HG02970 (cell line): ENCODE measurements around the gene GNPNAT1.

Experiments
- ATAC-seq: cut with Tn5 transposase; IDR thresholded peaks from one replicate; pipeline ENCODE4 v1.9.1; 2021; ENCODE audit warnings: mild to moderate bottlenecking, moderate library complexity, moderate number of reproducible peaks; ENCODE audit not compliant: unreplicated experiment, low FRiP score

Gene GNPNAT1

GRCh38 chr14:52791223-52792096, at the start of gene GNPNAT1:
GNPNAT1 (minus strand) TSS chr14:52791607; CDS start chr14:52784650, 6,957 bp downstream.
- ATAC-seq = peak; percentile 89

DNA sequence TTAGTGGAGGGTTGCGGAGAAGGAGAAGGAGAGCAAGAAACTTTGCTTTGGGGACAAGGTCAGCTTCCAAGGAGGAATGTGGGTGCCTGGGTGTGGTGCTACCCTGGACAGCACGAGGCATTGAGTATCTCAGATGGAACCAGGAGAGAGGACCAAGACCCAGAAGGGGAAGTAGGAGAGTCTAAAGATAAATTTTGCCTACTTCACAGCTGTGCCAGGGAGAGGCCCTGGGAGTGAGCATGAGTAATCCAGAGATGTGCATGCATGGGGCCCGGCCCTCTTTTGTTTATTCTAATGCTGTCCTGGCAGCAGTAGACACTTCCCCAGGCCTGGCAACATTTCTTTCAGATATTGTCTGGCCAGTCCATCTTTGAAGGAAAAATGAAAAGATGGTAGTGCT, 49.5 kb upstream of the GNPNAT1 start:
- no peak for ATAC-seq

- ATAC-seq = no peak
These were observed 46.0 kb upstream of the GNPNAT1 start for GRCh38 chr14:52837451-52837850.

DNA sequence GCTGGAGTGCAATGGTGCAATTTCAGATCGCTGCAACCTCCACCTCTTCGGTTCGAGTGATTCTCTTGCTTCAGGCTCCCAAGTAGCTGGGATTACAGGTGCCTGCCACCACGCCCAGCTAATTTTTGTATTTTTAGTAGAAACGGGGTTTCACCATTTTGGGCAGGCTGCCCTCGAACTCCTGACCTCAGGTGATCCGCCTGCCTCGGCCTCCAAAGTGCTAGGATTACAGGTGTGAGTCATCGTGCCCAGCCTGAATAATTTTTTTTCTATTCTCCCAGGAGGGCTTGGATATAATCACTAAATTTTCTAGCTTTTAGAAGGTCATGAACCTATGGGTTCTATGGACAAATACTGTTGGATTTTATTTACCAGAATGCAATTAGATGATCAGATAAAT, 44.7 kb upstream of the GNPNAT1 start:
- ATAC-seq = no peak

DNA sequence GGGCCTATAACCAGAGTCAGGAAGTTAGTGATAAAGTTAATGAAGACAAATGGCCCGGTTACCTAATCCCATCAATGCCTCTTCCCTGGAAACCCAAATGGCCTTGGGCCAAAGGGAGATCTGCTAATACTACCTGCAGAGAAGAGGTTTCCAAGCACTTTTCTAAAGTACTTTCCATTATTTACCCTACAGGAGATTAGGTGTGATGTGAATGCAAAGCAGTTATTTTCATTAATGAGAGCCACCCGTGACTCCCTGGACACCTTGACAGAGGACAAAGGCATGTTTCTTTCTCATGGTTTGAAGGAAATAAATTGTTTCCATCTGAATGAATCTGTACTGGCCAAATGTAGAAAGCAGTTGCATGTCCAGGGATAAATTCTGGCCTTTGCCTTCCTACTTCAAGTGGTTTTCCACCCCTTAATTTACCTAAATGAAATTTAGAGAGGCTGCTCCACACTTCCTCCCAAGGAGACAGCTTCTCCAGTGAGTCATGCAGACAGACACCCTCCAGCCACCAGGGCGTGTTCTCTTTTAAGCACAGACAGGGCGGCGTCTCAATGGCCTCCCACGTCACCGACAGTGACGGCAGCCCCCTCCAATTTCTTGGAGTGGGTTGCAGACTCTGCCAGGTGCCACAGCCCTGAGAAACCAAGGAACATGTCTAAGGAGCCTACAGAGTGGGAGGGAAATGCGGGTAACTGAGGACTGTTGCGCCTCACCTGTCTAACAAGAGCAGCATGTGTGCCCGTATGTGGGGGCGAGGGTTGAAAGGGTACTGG, 43.9 kb upstream of the GNPNAT1 start:
- ATAC-seq = no peak

DNA sequence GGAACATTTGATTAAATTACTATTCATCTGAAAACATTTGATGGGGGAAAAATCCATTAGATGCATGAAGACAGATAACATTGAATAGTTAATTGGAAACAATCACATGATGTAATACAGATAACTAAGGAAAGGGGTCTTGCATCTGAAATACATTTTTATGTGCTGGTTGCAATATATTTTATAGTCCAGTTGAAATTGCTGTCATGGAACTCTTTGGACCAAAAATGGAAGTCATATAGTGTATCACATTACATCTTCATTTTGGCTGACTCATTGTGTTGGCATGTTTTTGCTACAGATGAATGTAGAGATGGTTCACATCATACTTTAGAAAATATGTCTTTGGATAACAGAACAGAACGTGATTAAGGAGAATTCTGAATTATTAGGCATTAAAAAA, 43.0 kb upstream of the GNPNAT1 start:
- ATAC-seq = no peak

GRCh38 chr14:52833891-52834290, 42.5 kb upstream of the GNPNAT1 start:
- ATAC-seq = no peak

DNA sequence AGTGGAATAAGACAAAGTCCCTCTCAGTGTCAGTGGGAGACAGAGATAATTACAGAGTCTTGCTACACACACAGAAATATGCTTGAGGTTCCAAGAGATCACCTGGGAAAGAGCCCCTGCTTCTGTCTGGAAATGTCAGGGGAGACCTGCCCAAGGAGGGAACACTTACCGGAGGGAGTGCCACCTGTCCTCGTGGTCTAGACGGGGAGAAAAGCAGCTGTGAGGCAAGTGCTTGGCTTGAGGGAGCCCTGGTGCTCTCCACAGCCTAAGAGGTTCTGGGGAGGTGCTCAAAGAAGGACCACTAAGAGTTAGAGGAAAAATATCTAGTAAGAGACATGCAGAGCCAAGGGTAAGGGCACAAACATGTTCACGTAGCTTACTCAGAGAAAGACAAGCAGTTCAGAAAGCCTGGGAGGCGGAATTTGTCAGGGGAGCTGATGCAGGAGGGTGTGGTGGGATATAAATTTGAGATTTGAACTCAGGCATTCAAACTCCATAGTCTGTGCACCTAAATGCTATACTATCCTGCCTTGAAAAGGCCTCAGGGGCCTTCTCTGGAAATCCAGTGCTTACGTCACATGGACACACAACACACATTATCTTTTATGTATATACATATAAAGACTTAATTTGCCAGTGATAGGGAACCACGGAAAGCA, 38.2 kb upstream of the GNPNAT1 start:
- ATAC-seq = no peak

DNA sequence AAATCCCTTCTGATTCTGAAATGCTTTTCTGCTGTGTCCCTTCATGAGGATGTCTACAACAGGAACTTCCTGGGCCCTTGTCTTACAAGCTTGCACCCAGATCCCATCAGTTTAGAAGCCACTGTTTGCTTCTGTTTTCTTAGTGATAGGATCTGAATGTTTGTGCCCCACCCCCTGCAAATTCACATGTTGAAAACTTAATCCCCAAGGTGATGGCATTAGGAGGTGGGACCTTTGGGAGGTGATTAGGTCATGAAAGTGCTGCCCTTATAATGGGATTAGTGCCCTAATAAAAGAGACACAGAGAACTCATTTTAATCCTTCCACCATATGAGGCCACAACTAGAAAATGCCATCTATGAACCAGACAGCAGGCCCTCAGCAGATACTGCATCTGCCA, 36.0 kb upstream of the GNPNAT1 start:
- ATAC-seq = no peak

DNA sequence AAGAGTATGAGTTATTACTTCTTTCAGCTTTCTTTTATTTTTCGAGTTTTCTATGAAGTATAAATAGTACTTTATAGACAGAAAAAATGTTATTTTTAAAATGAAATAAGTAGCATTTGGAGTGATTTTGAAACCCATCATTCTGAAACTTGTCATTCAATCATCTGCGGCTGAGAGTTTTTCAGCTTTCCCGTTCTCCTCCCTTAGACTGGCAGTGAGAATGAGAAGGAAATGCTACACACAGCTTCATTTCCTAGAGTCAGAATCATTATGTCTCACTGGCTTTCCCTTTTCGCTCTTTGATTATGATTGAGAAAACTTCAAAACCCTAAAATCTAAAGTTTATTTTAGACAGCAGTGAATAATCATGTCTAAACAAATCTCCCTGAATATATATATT, 33.7 kb upstream of the GNPNAT1 start:
- no peak for ATAC-seq

GRCh38 chr14:52824462-52824861, 33.1 kb upstream of the GNPNAT1 start:
- ATAC-seq = no peak

- no peak for ATAC-seq
These were observed 30.4 kb upstream of the GNPNAT1 start for GRCh38 chr14:52821805-52822250.

DNA sequence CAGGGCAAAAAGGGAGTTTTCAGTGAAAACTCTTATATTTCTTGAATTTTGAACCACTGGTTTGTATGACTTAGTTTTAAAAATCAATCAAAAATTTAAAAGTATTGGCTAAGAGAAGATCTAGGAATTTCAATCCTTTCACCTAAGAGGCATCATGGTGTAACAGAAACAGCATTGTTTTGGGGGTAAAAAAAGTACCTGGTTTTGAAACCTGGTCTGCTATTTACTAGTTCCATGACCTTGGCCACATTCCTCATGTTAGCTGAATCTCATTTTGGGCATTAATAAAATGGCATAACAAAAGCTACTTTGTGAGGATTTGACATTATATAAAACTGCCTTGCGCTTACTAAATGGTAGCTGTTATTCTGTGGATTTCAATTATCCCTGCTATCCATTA, 16.7 kb upstream of the GNPNAT1 start:
- ATAC-seq = no peak

DNA sequence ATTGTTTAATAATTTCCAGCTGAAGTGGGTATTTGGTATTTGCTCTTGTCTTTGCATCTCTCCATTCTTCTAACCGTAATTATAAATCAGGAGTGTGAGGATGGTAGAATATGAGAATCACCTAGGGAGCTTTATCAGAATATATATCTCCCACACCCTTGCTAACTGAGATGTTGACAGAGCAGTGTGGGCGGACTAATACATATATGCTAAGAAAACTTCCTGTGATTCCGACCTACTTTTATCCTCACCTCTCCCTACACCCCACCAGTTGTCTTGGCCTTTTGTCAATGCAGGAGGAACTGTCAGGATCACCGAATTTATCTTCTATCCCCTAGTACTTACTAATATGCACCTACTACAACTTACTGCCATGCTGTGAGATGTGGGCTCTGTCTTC, 14.7 kb upstream of the GNPNAT1 start:
- ATAC-seq = no peak

GRCh38 chr14:52802597-52802996, 11.2 kb upstream of the GNPNAT1 start:
- no peak for ATAC-seq

DNA sequence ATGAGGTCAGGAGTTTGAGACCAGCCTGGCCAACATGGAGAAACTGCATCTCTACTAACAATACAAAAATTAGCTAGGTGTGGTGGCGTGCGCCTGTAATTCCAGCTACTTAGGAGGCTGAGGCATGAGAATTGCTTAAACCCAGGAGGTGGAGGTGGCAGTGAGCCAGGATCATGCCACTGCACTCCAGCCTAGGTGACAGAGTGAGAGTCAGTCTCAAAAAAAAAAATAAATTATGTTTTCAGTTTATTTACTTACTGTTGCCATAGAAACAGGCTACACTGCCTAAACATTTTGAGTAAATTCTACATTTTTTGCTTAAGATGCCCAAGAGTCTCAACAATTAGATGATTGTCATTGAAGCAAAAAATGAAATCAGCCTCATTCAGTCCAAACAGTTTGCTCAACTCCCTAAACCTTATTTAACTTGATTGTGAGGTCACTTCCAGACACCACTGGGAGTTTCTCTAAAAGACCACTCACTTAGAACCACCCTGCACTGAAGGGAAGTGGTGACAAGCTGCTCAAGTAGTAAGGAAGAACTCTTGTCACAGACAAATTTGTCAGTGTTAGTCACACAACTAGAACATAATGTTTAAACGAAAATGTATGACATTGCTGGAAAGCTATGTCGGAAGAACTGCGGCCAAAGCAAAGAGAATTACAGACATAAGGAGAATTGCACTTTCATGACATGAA, 9.8 kb upstream of the GNPNAT1 start:
- ATAC-seq = no peak

GRCh38 chr14:52798826-52799225, 7.4 kb upstream of the GNPNAT1 start:
- no peak for ATAC-seq

GRCh38 chr14:52797653-52798052, 6.2 kb upstream of the GNPNAT1 start:
- no peak for ATAC-seq

- ATAC-seq = no peak
These were observed 1.7 kb upstream of the GNPNAT1 start for GRCh38 chr14:52793061-52793460.

DNA sequence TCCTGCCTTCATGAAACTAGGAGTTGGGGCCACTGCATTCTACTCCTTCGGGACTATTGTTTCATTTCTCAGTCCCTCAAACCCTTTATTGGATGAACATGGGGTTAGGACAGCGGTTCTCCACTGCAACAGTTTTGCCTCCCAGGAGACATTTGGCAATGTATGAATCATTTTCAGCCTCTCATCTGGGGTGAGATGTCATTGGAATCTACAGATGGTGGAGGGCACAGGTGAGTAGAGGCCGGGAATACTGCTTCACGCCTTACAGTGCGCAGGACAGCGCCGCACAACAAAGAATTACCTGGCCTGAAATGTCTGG, 649 bp upstream of the GNPNAT1 start:
- no peak for ATAC-seq

GRCh38 chr14:52790756-52791222, 618 bp downstream of the GNPNAT1 start:
- ATAC-seq = no peak
